Left ventricle myocardium inferior (tissue), 1 donor: ENCODE results near the gene TAMALIN. TPM values are rescaled to one million over a fixed set of nuclear protein-coding genes. Genes with fewer than 3 reads are reported as not detected.
A peak's percentile ranks its signal among the peaks of the same experiment; 100 is the strongest.

Experiments used
- DNase-seq: peaks from one replicate; pipeline ENCODE4 v3.0.0-alpha.2; 2020
- H3K27ac ChIP-seq: fragments of 200-600 bp; replicated peaks from 2 replicates; pipeline ENCODE4 v1.8.0; 2021
- H3K27me3 ChIP-seq: fragments of 200-600 bp; 2 replicates; pipeline ENCODE4 v1.8.0; 2021; ENCODE audit warnings: low read depth
- H3K36me3 ChIP-seq: fragments of 200-600 bp; 2 replicates; pipeline ENCODE4 v1.8.0; 2021
- H3K4me1 ChIP-seq: fragments of 200-600 bp; 2 replicates; pipeline ENCODE4 v1.8.0; 2021
- H3K4me3 ChIP-seq: fragments of 200-600 bp; 2 replicates; pipeline ENCODE4 v1.8.0; 2021; ENCODE audit warnings: mild to moderate bottlenecking, moderate library complexity
- H3K9me3 ChIP-seq: fragments of 200-600 bp; replicated peaks from 2 replicates; pipeline ENCODE4 v1.8.0; 2021
- intact Hi-C: fragments of 100-400 bp; cut with micrococcal nuclease; formaldehyde crosslinking; loops from one replicate; pipeline ENCODE4 v1.11.0; 2022
- total RNA-seq: library from RNA; stranded (reverse); fragmentation: NEBNext Ultra II Directional; extraction: Animal tissue kit (Norgen Biotek cat#: 25700); gene quantifications from one replicate; pipeline ENCODE4 v1.2.1, GENCODE V29; 2021
- TF ChIP-seq, protein P1 (sequence below): fragments of 200-600 bp; IDR thresholded peaks from 2 replicates; pipeline ENCODE4 v1.8.0; 2021; ENCODE audit warnings: antibody characterized with exemption, mild to moderate bottlenecking, borderline replicate concordance
- donor health status: DM: no; HTN: yes; CAD: no; lungs with severe emphysema.

TAMALIN gene
- total RNA-seq, 1 donor from 2014 or later = 20.0 TPM

DNA sequence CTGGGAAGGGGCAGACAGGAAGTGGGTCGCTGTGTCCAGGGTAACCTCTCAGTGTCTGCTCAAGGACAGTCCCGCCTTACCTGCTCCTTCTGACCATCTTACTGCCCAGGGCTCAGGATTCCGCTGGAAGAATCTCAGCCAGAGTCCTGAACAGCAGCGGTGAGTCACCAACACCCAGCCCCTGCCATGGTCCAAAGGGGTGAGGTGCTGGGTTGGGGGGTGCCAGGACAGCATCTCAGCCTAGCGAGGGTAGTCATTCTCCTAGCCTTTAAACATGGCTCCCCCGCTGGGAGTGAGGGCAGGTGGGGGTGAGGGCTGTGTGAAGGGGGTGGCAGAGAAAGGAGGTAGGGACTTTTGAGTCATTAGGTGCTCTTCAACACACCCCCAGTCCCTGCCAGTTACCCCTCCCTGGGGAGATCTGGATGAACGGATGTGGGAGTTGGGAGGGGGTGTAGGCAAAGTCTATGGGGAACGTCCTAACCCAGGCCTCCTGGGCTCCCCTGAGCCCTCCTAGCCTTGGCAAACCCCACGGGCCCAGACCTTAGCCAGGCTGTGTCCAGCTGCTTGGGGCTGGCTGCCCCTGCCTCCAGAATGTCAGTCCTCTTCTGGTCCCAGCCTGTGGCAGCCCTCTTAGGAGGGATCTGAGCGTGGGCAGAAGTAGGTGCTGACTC lies 2.5 kb downstream of the TAMALIN start:
- DNase-seq = no peak

DNA sequence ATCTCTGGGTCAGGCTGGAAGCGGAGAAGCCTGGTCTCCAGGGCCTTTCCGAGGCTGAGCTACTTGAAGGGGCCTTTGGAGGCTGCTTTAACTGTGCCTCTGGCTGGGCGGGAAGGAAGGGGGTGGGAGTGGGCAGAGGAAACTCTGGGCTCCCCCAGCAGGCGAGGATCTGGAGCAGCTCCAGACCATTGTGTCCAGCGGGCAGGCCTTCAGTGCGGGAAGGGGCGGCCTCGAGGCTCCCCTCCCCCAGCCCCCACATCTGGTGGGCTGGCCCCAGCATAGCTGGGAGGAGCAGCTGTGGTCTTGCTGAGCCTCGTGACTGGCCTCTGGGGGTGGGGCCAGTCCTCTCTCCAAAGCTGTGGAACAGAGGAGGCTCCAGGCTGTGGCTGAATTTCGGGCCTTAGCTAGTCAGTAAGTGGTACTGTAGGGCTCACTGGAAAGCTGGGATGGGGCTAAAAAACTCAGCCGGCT lies 3.4 kb downstream of the TAMALIN start:
- peak overlapping the region; percentile 86 for H3K4me3 ChIP-seq

More for the DNA sequence above, 2.5 kb downstream of the TAMALIN start:
- H3K27ac ChIP-seq = peak overlapping the region; percentile 97
- H3K9me3 ChIP-seq = no peaks in the 10 kb centered on the region
- peaks cover 31% of the 10 kb centered on the region for H3K27me3 ChIP-seq
- intact Hi-C loops = no loop called here
- H3K4me3 ChIP-seq = peak overlapping the region; percentile 86
- TF ChIP-seq, protein P1, sequence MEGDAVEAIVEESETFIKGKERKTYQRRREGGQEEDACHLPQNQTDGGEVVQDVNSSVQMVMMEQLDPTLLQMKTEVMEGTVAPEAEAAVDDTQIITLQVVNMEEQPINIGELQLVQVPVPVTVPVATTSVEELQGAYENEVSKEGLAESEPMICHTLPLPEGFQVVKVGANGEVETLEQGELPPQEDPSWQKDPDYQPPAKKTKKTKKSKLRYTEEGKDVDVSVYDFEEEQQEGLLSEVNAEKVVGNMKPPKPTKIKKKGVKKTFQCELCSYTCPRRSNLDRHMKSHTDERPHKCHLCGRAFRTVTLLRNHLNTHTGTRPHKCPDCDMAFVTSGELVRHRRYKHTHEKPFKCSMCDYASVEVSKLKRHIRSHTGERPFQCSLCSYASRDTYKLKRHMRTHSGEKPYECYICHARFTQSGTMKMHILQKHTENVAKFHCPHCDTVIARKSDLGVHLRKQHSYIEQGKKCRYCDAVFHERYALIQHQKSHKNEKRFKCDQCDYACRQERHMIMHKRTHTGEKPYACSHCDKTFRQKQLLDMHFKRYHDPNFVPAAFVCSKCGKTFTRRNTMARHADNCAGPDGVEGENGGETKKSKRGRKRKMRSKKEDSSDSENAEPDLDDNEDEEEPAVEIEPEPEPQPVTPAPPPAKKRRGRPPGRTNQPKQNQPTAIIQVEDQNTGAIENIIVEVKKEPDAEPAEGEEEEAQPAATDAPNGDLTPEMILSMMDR = no peak
- peaks cover 31% of the 10 kb centered on the region for H3K36me3 ChIP-seq
- H3K4me1 ChIP-seq = peaks cover 70% of the 10 kb centered on the region

DNA sequence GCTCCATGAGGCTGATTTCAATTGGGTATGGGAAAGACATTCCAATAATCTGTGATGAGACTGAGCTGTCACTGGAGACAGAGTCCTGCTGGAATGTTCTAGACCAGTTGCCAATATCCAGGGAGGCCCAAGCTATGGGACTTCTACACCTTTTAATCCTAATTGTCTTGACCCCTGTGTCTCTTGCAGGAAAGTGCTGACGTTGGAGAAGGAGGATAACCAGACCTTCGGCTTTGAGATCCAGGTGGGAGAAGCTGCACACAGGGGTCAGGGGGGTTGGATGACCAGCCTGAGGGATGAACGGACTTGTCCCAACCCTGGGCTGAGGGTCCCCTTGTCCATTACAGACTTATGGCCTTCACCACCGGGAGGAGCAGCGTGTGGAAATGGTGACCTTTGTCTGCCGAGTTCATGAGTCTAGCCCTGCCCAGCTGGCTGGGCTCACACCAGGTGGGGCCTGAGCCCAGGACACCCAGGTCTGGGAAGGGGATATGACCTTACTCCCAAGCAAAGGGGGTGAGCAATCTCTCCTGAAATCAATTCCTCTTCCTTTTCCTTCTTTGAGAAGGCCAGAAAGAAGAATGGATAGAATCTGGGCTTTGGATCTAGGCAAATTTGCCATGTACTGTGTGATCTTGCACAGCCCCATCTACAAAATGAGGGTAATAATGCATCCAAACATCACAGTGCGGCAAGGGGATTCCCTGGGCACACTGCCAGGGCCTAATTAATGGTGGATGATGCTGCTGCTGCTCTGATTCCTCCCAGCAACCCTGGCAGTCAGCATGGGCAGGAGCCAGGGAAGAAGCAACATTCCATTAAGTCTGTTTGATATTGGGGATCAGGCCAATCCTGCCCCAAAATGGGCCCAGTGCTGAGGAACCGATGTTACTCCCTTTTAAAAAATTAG lies 4.2 kb downstream of the TAMALIN start:
- intact Hi-C loops = no loop called here
- H3K36me3 ChIP-seq = peaks cover 36% of the 10 kb centered on the region
- H3K27me3 ChIP-seq = peaks cover 21% of the 10 kb centered on the region

More for the DNA sequence above, 3.4 kb downstream of the TAMALIN start:
- DNase-seq = peak; percentile 85
- H3K9me3 ChIP-seq = no peaks in the 10 kb centered on the region
- TF ChIP-seq, protein P1 = no peak
- peaks cover 36% of the 10 kb centered on the region for H3K36me3 ChIP-seq
- H3K27me3 ChIP-seq = peaks cover 27% of the 10 kb centered on the region
- intact Hi-C loops = no loop called here
- peaks cover 62% of the 10 kb centered on the region for H3K4me1 ChIP-seq
- peak overlapping the region; percentile 97 for H3K27ac ChIP-seq

DNA sequence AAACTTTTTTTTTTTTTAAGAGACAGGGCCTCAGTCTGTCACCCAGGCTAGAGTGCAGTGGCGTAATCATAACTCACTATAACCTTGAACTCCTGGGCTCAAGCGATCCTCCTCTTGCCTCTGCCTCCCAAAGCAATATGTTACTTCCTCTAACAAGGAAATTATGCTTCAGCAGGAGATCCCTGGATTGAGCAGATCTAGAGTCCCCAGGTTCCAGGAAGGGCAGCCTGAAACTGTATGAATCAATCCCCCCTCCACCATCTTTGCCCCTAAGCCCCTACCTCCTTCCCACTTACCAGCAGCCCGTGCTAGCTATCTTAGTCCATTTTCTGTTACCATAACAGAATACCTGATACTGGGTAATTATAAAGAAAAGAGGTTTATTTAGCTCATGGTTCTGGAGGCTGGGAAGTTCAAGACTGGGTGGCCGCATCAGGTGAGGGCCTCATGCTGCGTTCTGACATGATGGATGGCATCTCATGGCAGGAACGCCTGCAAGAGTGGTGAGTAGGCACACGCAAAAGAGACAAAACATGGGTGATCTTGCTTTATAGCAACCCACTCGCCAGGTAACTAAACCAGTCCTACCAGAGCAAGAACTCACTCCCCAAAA lies 5.0 kb downstream of the TAMALIN start:
- intact Hi-C loops = no loop called here
- peaks cover 13% of the 10 kb centered on the region for H3K27me3 ChIP-seq
- no peaks in the 10 kb centered on the region for H3K9me3 ChIP-seq
- peaks cover 36% of the 10 kb centered on the region for H3K36me3 ChIP-seq
- peak overlapping the region; percentile 97 for H3K27ac ChIP-seq
- H3K4me1 ChIP-seq = peaks cover 54% of the 10 kb centered on the region
- TF ChIP-seq, protein P1 = no peak
- no peak overlapping the region for H3K4me3 ChIP-seq
- DNase-seq = no peak

More for the DNA sequence above, 4.2 kb downstream of the TAMALIN start:
- H3K27ac ChIP-seq = peak overlapping the region; percentile 97
- no peak for DNase-seq
- H3K9me3 ChIP-seq = no peaks in the 10 kb centered on the region
- peaks cover 61% of the 10 kb centered on the region for H3K4me1 ChIP-seq
- peak overlapping the region; percentile 86 for H3K4me3 ChIP-seq
- TF ChIP-seq, protein P1 = no peak

DNA sequence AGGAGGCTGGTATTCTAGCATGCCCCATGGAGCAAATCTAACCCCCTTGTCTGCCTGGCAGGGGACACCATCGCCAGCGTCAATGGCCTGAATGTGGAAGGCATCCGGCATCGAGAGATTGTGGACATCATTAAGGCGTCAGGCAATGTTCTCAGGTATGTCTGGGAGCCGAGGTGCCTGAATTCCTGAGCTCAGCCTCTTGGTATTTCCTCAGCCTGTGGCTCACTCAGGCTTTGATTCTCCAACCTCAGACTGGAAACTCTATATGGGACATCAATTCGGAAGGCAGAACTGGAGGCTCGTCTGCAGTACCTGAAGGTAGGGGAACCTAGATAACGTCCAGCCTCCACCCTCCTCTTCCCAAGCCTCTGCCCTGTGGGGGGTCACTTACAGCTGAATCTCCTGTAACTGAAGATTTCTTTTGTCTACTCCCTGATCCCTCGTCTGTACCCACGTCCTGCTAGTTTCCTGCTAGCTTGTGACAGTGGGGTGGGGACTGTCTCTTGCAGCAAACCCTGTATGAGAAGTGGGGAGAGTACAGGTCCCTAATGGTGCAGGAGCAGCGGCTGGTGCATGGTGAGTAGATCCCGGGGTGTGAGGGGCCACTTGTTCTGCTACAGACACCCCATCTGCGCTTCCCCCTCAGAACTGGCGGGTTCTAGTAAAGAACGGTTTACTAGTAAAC lies 7.0 kb downstream of the TAMALIN start:
- Histone ChIP-seq H3K27ac (no peak overlapping the region), H3K4me3 (no peak overlapping the region), H3K9me3 (no peaks in the 10 kb centered on the region), H3K36me3 (peaks cover 34% of the 10 kb centered on the region), H3K27me3 (no peaks in the 10 kb centered on the region), H3K4me1 (peaks cover 33% of the 10 kb centered on the region)
- no peak for DNase-seq
- intact Hi-C loops = no loop called here
- TF ChIP-seq, protein P1 = no peak
